ENCODE results near the gene MAP2K7.
"Not testable (repeated sequence)": the region's sequence is repeated elsewhere in the genome, so short reads cannot be mapped to it uniquely, and the experiment has no call there.

MAP2K7 gene

GRCh38 chr19:7920519-7921301 lies 17.0 kb downstream of the MAP2K7 start:
- DNase-seq = peak; percentile 89

DNA sequence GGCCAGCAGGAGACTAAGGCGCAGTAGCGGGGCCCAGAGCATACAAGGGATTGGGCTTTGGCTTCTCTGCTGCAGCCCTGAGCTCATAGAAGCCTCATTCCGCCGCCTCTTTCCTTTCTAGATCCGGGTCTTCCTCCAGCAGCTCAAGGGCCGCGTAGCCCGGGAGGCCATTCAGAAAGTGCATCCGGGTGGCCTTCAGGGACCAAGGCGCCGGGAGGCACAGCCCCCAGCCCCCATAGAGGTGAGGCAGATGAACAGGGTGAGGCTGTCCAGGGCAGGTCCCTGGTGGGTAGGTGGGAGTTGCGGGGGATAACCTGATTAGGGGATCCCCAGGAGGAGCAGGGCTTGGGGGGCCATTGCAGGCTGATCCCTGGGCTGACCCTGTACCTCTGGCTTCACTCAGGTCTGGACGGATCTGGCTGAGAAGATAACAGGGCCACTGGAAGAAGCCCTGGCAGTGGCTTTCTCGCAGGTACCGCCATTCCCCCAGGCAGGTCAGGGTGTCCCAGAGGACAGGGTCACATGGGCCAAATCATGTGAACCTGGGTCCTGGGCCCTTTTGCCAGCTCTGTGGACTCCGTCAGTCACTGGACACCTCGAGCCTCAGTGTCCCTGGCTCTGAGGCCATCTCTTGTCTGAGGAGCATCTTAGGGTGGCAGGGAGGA lies 17.8 kb downstream of the MAP2K7 start:
- no peak for DNase-seq

GRCh38 chr19:7921967-7922835 lies 18.5 kb downstream of the MAP2K7 start:
- no peak for DNase-seq

DNA sequence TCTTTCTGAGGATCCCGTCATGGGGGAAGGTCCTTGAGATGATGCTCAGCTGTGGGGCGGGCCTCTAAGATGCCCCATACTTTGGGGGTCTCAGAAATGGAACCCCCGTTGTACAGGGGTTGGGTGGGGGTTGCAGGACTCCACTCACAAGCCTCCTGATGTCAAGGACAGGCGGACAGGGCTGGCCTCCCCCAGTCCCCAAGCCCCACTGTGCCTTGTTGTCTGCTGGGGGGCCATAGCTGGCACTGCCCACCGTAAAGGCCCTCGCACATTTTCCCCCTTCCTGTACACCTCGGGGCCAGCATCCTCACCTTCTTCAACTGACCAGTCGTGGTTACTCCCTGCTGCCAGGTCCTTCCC lies 19.1 kb downstream of the MAP2K7 start:
- DNase-seq = no peak

- DNase-seq = no peak
Observed at GRCh38 chr19:7923295-7924191, 19.9 kb downstream of the MAP2K7 start.

GRCh38 chr19:7924241-7924640 lies 20.6 kb downstream of the MAP2K7 start:
- no peak for DNase-seq

DNA sequence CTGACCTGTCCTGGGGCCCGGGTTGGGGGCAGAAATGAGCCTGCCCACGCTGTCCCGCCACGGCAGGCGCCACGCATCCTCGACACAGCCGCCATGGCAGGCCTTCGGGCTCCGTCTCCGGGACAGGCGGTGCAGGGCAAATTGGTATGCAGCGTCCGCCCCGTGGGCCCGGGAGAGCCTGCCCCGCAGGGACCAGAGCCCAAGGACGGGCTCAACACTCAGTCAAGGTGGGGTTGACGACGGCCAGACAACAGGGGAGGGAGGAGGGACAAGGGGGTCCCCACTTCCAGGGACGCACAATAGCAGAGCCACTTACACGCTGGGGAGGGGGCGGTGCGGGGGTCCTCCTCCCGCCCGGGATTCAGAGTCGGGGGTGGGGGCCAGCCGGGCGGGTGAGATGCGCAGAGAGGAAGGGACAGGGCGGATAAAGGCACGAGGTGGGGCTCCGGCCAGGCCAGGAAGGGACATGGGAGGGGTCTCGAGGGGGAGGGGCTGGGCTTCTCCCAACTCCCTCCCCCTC lies 21.0 kb downstream of the MAP2K7 start:
- no peak for DNase-seq

DNA sequence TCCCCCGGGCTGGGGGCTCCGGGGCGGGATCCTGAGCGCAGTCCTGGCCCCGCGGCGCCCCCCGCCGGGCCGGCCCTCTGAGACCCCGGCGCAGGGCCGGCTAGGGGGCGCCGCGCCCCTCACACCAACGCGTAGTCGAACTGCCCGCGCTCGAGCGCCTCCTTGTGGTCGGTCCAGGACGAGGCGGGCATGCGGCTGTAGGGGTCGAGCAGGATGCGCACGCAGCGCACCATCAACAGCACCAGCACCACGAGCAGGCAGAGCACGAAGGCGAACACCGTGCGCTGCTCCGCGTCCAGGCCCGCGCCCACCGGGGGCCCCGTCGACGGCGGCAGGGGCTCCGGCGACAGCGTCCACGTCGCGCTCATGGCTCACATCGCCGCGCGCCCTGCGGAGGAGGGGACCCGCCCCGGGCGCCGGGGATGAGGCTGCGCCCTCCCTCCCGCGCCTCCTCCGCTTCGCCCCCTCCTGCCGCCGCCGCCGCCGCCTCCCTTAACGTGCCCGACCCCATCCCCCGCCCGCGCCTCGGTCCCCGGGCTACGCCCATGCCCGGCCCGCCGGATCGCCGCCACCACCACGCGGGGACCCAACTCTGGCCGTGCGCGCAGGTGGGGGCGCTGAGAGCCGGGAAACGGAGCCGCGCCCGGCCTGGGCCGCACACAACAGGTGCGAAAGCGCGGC lies 21.6 kb downstream of the MAP2K7 start:
- DNase-seq = peak; percentile 34

- DNase-seq = no peak
Observed at GRCh38 chr19:7926021-7926726, 22.5 kb downstream of the MAP2K7 start, which contains the start of gene CTXN1. Gene CTXN1 (minus strand): TSS chr19:7926135. CDS start chr19:7925538, 597 bp downstream.

GRCh38 chr19:7926727-7927604 lies 23.3 kb downstream of the MAP2K7 start:
- no peak for DNase-seq

DNA sequence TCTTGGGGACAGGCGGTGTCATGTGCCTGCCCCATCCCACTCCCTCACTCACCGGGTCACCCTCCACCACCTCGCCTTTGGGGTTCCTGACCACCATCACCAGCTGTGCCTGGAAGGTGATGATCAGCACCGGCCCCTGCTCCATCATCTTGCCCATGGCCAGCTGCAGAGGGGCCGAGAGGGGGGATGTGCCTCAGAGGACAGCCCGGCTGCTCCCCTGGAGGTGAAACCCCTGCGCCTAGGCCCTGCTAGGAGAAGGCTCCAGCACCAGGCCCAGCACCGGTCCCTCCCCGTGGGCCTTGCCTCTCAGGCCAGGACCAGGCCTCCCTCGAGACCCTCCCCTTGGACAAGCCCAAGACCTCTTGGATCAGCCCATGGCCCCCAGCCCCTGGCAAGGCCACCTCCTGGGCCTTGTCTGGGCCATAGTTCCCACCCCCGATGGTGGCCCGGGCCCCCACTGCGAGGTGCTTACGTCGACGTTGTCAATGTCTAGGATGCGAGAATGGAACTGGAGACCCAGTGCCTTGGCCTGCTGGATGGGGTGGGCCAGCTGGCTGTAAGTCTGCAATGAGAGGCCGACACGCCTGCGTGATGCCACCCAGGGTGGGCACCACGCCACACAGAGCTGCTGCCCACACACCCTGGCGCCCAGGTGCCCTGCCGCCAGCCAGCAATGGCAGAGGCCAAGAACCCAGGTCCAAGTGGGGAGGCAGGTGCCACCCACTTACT lies 24.1 kb downstream of the MAP2K7 start:
- no peak for DNase-seq

DNA sequence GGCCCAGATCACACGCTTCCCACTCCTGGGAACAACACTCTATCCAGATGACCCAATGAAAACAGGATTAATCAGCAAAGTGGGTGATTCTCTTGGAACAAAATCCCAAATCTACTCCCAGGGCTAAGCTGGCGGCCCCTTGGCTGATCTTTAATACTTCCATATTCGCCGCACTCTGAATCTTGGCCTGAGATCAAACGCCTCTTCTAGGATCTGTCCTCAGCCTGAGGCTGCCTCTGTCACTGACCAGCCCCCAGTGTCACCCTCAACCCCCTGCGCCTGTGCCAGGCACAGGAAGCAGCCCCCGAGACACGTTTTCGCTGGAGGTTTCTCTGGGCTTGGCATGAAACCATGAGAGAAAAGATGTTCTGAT lies 24.6 kb downstream of the MAP2K7 start:
- no peak for DNase-seq

GRCh38 chr19:7928741-7929701 lies 25.3 kb downstream of the MAP2K7 start:
- DNase-seq = no peak

- not testable (repeated sequence) for DNase-seq
Observed at GRCh38 chr19:7930030-7930429, 26.4 kb downstream of the MAP2K7 start.

GRCh38 chr19:7930765-7931164 lies 27.1 kb downstream of the MAP2K7 start:
- DNase-seq = no peak

DNA sequence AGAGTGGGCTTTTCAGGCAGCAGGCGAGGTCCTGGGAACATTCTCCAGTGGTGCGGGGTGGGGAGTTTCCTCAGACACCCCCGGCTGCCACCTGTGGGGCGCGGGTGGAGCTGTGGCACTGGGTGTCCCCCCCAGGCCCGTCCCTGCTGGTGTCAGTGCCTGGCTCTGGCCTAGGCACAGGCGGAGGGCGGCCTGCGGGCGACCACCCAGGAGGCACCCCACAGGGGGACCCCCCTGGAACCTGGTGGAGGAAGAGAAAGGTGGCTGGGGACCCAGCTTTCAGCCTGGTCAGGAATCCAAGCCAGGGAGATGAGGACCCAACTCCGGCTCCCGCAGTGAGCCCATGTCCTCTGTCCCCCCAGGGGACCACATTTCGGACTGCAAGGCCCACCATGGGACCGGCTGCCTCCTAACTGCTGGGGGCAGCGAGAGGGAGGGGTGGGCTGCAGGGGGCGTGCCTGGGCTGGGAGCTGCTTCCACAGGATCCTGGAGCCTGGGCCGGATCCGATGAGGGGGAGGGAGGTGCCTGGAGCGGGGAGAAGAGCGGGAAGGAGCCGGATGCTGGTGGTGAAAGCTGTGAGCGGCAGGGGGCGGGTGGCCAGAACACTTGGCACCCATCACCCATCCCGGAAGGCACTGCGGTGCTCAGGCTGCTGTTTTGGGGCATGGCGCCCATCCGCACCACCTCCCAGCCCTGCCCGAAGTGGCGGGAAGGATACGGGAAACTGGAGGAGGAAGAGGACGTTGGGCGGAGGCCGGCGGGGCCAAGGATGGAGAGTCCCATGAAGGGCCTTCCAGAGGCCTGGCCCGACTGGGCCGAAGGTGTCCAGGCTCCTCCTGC lies 27.8 kb downstream of the MAP2K7 start:
- no peak for DNase-seq
